NCI-H2029 treated with DMSO at 0.1 percent for 48 hours (cell line): ENCODE data around the gene COIL.

Source experiments
- DNase-seq: peaks from one replicate; lab custom pipeline; 2025; lab: John Stamatoyannopoulos, UW

COIL gene

DNA sequence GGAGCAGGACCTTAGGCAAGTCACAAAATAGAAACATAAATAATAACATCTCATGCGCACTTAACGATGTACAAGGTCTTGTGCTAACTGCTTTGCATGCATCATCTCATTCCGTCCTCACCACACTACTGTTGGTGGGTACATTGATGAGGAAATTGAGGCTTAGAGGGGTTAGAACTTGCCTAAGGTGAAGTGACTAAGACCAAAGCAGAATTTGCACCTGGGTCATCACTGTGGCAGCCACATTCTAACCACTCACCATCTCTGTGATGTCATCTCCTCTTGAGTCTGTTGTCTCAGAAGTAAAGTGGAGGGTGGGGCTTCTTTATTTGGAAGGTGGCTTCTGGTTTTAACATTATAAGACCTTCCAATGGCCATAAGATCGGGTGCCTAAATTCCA is 26.6 kb downstream of the COIL start:
- no peak for DNase-seq

DNA sequence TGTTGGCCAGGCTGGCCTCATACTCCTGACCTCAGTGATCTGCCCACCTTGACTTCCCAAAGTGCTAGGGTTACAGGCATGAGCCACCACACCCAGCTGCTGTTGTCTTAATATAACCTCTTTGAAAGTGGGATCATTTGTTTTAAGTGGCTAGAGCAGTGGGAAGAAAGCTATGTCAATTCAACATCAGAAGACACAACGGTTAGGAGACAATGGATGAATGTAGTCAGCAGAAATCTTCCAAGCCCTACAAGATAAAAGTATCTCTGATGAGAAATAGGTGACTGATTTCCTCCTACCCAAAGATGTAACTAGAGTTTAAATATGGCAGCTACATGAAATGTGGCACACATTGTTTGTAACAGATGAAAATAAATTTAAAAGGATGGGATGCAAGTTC is 27.0 kb downstream of the COIL start:
- DNase-seq: no peak

DNA sequence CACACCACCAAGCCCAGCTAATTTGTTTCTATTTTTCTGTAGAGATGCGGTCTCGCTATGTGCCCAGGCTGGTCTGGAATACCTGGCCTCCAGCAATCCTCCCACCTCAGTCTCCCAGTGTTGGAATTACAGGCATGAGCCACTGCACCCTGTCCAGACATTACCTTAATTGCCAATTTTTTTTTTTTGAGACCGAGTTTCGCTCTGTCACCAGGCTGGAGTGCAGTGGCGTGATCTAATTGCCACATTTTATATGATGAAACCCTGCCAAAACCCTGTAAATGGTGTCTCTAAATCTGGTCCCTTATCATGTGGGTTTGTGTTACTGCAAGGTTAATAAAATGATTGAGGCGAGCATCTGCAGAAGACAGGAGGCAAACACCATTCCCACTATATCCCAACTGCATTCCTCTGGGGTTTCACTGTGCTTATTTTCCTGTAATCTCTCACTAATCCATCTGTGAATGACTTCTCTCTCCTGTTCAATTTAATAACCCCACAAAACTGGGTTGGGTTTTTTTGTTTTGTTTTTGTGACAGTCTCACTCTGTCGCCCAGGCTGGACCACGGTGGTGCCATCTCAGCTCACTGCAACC is 27.6 kb downstream of the COIL start:
- DNase-seq: no peak

DNA sequence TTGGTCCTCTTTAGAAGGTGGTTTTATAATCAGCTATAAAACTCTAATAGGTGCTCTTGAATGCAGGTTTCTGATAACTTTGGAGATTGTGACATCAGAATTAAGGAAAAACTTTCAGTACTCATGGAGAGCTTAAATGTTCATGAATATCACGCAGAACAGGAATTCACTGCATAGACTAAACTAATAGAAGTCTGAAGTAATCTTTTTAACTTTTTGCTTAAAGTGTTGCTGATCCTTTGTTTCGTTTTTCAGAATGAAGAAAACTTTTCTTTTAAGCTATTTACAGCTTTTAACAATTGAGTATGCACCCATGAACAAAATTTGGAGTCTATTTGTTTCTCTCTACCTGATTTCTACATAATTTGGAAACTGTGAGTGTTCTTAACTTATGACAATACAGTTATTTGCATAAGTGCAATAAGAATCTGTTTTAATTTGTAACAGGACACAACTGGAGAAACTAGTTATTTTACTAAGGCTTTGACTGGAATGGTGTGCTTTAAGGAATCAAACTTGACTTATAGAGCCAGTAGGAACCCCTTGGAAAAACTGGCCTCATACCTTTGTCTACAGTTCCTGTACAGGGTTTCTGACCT is 30.0 kb downstream of the COIL start:
- DNase-seq: no peak

DNA sequence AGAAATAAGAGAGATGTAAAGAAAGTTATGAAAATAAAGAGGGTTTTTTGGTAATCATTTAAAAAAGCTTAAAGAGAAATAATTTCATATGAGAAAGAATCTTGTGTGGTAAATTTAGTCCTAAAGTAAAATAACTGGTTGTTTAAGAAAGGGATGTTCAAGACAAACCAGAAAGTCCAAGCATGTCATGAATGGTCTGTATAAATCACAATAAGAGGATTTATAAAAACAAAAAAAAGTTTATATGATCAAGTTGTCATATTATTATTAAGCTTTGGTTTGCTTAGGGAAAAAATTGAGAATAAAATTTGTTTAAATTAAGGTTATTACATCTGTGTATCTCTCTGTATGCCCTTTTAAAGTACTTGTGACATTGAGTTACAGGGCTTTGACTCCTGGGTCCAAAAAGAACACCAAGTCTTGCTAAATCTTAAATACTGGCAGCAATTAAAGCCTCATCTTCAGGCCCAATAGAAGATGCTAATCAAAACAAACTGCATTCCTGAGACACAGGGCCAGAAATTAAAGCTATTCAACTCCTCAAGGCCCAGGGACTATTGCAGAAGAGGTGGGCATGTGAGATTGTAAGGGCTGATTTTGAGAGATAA is 31.4 kb downstream of the COIL start:
- no peak for DNase-seq

DNA sequence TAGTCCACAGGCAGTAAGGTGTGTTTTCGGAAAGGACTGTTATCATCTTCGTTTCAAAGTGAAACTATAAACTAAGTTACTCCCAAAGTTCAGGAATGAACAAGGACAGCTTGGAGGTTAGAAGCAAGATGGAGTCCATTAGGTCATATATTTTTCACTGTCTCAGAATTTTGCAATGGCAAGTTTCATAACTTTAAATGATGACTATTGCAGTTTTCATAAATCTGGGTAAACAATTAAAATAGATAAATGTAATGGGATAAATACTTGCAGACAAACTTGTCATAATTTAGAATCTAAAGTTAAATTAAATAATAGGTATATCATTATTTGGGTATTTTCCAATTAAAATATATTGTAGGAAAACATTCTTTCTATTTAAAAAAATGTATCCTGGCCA is 32.3 kb downstream of the COIL start:
- no peak for DNase-seq

DNA sequence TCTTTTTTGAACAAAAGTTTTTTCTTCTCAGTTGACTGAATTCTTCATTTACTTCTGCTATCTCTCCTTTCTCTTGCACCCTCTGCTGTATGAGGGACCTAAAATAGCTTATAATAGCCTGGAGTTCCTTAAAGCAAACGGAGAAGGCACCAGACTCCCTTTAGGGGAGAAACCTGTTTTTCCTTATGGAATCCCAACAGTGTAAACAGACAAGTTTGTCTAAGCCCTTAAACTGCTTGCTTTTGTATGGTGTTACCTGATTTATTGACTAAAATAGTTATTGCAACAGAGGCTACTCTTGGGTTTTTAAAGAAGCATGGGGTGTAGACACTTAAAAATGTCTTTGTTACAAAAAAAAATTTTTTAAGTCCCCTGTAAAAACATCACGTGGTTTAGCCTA is 34.1 kb downstream of the COIL start:
- no peak for DNase-seq

DNA sequence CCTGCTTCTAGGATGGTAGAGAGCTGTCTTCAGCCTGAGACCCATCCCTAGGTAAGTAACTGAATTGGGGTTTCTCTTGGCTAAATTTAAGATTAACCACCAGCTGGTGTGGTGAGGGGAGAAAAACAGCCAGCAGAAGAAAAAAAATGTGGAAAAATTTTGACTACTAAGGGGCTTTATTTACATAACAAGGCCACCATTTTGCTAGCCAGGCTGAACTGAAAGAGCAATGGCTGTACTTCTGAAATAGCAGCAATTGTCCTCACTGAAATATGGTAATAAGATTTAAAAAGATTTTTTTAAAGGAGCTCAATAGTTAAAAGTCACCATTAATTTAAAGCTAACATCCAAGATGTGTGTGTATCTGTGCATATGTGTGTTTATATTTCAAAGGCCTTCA is 34.6 kb downstream of the COIL start:
- no peak for DNase-seq

DNA sequence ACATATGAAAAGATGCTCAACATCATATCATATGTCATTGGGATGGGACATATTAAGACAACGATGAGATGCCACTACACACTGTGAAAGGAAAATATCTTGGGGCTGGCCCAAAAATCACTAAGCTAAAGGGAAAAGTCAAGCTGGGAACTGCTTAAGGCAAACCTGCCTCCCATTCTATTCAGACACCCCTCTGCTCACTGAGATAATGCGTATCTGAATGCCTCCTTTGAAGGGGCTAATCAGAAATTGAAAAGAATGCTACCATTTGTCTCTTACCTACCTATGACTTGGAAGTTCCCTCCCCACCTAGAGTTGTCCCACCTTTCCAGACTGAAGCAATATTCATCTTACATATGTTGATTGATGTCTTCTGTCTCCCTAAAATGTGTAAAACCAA is 35.8 kb downstream of the COIL start:
- no peak for DNase-seq

DNA sequence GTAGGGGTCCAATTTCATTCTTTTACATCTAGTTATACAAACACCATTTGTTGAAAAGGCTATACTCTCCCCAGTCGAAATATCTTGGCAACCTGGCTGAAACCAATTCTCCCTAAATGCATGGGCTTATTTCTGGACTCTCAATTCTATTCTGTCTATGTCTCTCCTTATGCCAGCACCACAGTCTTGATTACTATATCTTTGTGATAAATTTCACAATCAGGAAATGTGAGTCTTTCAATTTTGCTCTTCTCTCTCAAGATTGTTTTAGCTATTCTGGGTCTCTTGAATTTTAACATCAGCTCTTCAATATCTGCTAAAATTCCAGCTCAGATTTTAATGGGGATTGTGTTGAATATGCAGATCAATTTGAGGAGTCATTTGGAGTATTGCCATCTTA is 41.1 kb downstream of the COIL start:
- DNase-seq: no peak

DNA sequence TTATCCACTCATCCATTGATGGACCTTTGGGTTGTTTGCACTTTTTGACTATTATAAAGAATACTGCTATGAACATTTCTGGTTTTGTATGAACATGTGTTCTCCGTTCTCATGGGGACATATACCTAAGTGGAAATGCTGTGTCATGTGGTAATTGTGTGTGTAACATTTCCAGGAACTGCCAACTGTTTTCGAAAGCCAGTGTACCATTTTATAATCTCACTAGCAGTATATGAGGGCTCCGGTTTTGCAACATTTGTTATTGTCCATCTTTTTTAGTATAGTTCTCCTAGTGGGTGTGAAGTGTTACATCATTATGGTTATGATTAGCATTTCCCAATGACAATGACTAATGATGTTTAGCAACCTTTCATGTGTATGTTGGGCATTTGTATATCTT is 41.9 kb downstream of the COIL start:
- no peak for DNase-seq

DNA sequence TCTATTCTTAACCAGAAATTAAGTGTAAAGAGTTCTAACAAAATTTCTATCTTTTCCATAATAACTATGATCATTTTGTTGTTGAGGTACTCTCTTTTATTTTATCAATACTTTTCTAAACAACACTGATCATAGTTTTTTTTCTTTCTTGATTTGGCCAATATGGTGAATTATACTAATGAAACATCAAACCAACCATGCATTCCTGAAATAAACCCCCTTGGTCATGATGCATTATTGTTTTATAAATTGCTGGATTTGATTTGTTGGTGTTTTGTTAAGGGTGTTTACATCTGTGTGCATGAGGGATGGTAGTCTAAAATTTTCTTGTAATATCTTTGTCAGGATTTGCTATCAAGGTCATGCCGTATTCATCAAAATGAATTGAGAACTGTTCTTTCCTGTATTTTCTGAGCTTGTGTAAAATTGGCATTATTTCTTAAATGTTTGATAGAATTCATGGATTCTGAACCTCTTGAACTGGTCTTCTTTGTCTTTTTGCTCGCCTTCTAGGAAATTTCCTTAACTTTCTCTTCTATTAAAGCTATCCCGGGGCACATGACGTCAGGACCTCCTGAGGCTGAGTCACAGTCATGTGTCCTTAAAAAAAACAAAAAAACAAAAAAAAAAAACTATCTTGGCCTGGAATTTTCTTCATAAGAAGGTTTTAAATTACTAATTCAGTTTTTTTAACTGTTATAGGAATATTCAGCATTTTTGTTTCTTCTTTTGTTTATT is 43.1 kb downstream of the COIL start:
- no peak for DNase-seq

DNA sequence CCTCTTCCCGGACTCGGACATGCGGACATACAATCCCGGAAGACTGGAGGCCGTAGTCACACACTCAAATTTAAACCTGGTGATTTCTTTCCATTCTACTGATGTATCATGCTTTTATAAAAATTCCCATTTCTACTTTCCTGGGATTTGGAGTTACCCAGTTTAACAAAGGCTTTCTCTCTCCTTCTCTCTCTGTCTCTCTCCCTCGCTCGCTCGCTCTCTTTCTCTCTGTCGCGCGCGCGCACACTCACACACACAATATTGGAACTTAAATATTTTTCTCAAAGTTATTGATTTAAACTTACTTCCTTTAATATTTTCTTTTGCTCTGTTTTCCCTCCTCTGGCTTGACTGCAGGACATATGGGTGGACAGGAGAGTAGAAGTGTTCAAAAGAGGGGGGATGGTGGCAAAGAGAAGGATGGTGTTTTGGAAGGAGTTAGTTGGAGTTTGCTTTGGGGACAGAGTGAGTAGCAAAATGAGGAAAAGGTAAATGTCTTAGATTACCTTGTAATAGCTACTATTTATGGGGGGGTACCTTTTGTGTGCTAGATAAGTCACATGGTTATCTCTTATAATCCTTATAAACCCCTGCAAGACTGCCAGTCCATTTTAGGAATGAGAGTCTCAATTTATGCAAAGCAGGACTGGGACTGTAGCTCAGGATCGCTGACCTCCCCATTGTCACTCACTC is 46.1 kb downstream of the COIL start:
- no peak for DNase-seq

DNA sequence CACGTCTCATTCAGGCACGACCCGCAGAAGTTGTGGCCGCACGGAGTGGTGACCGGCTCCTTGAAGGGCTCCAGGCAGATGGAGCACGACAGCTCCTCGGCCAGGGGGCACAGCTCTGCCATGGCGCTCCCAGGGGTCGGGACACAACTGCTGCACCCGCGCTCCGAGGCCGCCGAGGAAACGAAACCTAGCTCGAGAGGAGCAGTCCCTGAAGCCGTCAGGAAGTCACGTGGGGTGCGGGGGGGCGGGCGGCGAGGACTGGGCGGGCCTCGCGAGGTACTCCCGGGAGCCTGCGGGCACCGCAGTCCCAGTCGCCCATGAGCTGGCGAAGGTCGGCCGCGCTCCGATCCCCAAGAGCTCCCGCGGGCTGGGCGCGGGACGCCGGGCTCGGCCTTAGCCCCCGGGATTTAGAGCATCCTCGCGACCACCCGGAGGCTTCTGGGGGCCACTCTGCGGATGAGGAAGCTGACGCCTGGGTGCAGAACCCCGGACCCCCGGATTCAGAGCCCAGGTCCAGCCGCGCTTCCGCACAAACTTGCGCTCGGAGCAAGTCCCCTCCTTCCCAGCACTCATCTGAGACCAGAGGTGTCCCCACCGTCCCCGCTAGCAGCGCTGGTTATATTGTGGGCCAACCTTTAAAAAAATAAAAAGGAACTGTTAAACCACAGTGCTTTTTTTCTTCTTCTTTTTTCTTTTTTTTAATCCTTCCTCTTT is 46.8 kb downstream of the COIL start, which contains the start of gene TRIM25:
TSS of gene TRIM25 (minus strand) at position 183 of the 714 bp plus-strand sequence. CDS start at position 122, 61 bp downstream.
- DNase-seq: peak; percentile 60

DNA sequence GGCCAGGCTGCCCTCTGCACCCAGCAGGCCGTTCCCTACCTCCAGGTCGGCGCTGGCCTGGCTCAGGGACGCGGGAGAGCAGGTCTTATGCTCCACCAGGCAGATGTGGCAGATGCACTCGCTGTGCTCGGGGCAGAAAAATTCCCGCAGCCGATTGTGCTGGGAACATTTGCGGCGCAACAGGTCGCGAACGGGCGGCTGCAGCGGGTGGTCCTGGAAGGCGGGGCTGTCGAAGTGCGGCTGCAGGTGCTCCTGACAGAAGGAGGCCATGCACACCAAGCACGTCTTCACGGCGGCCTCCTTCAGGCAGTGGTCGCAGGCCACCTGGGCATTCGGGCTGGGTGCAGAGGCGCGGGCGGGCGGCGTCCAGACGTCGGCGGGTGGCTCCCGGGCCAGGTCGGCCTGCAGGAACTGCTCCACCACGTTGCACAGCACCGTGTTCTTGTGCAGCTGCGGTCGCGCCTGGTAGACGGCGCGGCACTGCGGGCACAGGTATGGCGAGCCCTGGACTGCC is 47.4 kb downstream of the COIL start:
- DNase-seq: no peak

DNA sequence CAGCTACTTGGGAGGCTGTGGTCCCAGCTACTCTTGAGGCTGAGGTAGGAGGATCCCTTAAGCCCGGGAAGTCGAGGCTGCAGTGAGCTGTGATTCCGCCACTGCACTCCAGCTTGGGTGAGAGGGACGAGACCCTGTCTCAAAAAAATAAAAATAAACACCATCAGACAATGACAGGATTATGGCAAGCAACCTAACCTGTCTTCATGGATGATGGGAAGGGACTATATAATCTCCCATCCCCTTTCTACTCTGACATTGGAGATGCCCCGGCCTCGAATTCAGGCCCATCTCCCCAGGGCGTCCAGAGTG is 47.9 kb downstream of the COIL start:
- DNase-seq: no peak

DNA sequence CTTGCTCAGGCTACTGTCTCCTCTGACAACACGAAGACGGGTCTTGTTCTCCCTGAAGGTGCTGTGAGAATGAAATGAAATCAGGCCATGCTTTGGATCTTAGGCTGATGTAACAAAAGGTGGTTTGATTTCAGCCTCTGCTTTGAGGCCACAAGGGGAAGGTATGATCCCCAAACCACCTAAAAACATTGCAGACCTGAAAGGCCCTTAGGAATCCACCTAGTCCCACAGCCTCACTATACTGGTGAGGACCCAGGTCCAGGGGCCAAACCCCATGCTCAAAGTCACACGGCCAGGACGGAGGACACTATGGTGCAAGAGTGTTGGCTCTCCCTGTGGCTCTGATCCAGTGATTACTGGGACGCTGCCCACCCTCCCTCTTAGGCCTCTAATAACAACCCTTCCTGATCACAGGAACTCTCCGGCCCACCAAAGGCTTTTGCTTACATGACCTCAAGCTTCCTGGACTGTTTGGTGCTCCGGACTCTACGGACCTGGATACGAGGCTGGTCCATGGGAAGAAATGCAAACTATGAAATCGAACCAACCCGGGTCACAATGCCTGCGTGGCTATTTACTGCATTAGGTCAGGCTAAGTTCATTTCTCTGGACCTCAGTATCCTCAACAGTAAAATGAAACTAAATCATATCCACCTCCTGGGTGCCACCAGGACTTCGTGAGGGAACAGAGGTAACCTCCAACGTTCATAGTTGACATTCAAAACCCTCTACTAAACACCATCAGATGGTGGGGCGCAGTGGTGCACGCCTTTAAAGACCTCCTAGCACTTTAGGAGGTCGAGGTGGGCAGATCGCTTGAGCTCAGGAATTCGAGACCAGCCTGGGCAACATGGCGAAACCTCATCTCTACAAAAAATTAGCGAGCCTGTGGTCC is 48.5 kb downstream of the COIL start:
- DNase-seq: no peak

DNA sequence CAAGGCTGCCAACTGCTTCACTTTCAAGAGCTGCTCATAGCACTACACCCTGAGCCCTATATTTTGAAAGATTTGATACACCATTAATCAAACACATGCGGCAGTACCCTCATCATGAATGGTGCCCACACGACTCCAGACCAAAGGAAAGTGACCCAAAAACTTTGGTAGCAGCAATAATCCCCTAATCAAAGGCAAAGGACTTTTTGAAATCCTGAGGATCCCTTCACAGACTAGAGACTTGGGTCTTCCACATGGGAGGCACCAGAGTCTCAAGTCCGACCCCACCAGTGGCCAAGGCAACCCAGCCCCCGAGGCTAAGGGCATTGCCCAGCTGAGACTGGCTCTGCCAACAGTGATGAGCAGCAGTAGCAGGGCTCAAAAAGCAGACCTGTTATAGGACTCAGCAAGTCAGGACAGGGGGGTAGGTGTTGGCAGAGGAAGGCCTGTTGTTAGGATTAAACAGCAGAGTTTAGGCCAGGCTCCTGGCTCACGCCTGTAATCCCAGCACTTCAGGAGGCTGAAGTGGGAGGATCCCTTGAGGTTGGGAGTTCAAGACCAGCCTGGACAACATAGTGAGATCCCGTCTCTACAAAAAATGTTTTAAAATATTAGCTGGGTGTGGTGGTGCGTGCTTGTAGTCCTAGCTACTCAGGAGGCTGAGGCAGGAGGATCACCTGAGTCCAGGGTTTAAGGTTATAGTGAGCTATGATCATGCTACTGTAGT is 50.2 kb downstream of the COIL start:
- DNase-seq: no peak

DNA sequence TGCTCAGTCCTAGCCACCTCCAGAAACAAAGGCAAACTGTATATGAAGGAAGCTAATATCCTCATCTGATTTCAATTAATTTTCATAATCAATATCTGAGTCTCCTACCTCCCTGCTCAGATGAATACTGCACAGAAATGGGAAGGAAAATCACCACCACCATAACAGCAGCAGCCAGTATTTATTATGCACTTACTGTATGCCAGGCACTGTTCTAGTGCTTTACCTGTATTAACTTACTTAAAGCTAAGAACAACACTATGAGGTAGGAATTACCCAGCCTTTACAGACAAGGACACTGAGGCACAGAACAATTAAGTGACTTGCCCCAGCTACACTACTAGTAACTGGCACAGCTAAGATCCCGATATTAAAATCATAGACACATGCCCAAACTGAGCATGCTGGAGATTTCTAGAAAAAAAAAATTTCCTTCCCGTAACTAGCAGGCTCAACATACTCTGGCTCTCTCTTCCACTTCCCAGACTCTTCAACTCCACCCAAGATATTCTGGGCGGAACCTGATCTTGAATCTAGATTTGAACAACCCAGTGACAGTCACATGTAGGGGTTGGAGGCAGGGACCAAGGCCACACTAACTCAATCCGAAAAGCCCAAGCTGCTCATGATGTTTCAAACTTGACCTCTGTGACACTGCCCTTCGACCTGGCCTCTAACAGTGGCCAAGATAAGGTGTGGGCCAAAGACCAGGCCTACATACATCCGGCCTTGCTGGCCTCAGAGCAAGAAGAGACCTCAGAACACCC is 50.9 kb downstream of the COIL start:
- DNase-seq: no peak
